Measurements from ENCODE around the gene DAZAP2. TPM values are rescaled to one million over a fixed set of nuclear protein-coding genes. Genes with fewer than 3 reads are reported as not detected.

DAZAP2 gene
- polyA plus RNA-seq, 1 experiment, result 433 TPM

DNA sequence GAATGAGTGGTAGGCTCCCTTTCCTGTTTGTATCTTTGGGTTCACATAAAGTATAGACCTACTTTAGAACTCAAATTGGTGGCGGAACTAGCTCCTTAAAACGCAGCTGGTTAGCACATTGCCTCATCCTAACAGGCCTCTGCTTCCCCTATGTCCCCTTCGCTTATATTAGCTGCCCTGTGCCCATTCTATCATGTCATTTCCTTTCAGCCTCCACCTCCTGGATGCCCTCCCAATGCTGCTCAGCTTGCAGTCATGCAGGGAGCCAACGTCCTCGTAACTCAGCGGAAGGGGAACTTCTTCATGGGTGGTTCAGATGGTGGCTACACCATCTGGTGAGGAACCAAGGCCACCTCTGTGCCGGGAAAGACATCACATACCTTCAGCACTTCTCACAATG lies 3.5 kb downstream of the DAZAP2 start:
- ChIA-PET CTCF (interaction anchor here (1.2 kb wide), 1 partner anchor 11 kb away, joined by 4 read pairs; no protein-coding TSS in a partner anchor), POLR2A (no interaction called here)

GRCh38 chr12:51242876-51243275 lies 4.2 kb downstream of the DAZAP2 start:
- POLR2A ChIA-PET, result no interaction called here

More for the DNA sequence above, 3.5 kb downstream of the DAZAP2 start:
- TF ChIP-seq CTCF (IDR thresholded peaks at IDR 0.05; ENCODE audit: insufficient read depth, low read depth, low read length), result no peak
- no peaks in the 10 kb centered on the region for H3K27me3 ChIP-seq (ENCODE audit: control insufficient read depth, insufficient read depth, low read length)
- H3K36me3 ChIP-seq (ENCODE audit: control insufficient read depth, insufficient read depth, low read length), result peaks cover 15% of the 10 kb centered on the region
- H3K4me3 ChIP-seq (ENCODE audit: low read depth, low read length), result no peak overlapping the region
- no peak for DNase-seq (ENCODE audit: low read depth)

GRCh38 chr12:51244269-51244668 lies 5.6 kb downstream of the DAZAP2 start:
- Histone ChIP-seq H3K27me3 (ENCODE audit: control insufficient read depth, insufficient read depth, low read length) (no peaks in the 10 kb centered on the region), H3K4me3 (ENCODE audit: low read depth, low read length) (no peak overlapping the region), H3K36me3 (ENCODE audit: control insufficient read depth, insufficient read depth, low read length) (peaks cover 15% of the 10 kb centered on the region)
- no peak for TF ChIP-seq CTCF (IDR thresholded peaks at IDR 0.05; ENCODE audit: insufficient read depth, low read depth, low read length)
- no peak for DNase-seq (ENCODE audit: low read depth)
- CTCF ChIA-PET, result no interaction called here
- POLR2A ChIA-PET, result no interaction called here

More at GRCh38 chr12:51242876-51243275, 4.2 kb downstream of the DAZAP2 start:
- peaks cover 15% of the 10 kb centered on the region for H3K36me3 ChIP-seq (ENCODE audit: control insufficient read depth, insufficient read depth, low read length)
- DNase-seq (ENCODE audit: low read depth), result no peak
- no peak for TF ChIP-seq CTCF (IDR thresholded peaks at IDR 0.05; ENCODE audit: insufficient read depth, low read depth, low read length)
- no peaks in the 10 kb centered on the region for H3K27me3 ChIP-seq (ENCODE audit: control insufficient read depth, insufficient read depth, low read length)
- no peak overlapping the region for H3K4me3 ChIP-seq (ENCODE audit: low read depth, low read length)
- CTCF ChIA-PET, result interaction anchor here (1.1 kb wide), 1 partner anchor 20 kb away, joined by 3 read pairs; no protein-coding TSS in a partner anchor

GRCh38 chr12:51245476-51246253 lies 7.0 kb downstream of the DAZAP2 start:
- H3K36me3 ChIP-seq (ENCODE audit: control insufficient read depth, insufficient read depth, low read length), result peaks cover 15% of the 10 kb centered on the region
- DNase-seq (ENCODE audit: low read depth), result no peak
- POLR2A ChIA-PET, result no interaction called here
- no peaks in the 10 kb centered on the region for H3K27me3 ChIP-seq (ENCODE audit: control insufficient read depth, insufficient read depth, low read length)
- no peak for TF ChIP-seq CTCF (IDR thresholded peaks at IDR 0.05; ENCODE audit: insufficient read depth, low read depth, low read length)
- CTCF ChIA-PET, result interaction anchor here (1.6 kb wide), 1 partner anchor 96 kb away, joined by 3 read pairs; no protein-coding TSS in a partner anchor
- no peak overlapping the region for H3K4me3 ChIP-seq (ENCODE audit: low read depth, low read length)

GRCh38 chr12:51246254-51246853 lies 7.7 kb downstream of the DAZAP2 start:
- no peak for DNase-seq (ENCODE audit: low read depth)
- CTCF ChIA-PET, result interaction anchor here (1.6 kb wide), 1 partner anchor 95 kb away, joined by 3 read pairs; no protein-coding TSS in a partner anchor
- 0 out of 2 replicates have a peak, but pooled peaks have one; percentile 8 for TF ChIP-seq CTCF (IDR thresholded peaks at IDR 0.05; ENCODE audit: insufficient read depth, low read depth, low read length)
- POLR2A ChIA-PET, result no interaction called here
- H3K27me3 ChIP-seq (ENCODE audit: control insufficient read depth, insufficient read depth, low read length), result no peaks in the 10 kb centered on the region
- H3K4me3 ChIP-seq (ENCODE audit: low read depth, low read length), result no peak overlapping the region
- peaks cover 12% of the 10 kb centered on the region for H3K36me3 ChIP-seq (ENCODE audit: control insufficient read depth, insufficient read depth, low read length)

Data from BJ (cell line).